IPS DF 19.7 (cell line): ENCODE data around the gene OR52E2.
"Not testable (repeated sequence)": the region's sequence is repeated elsewhere in the genome, so short reads cannot be mapped to it uniquely, and the experiment has no call there.

Source experiments
- DNase-seq: peaks from one replicate; pipeline ENCODE4 v3.0.0-alpha.2; 2013; ENCODE audit warnings: low read depth, low spot score

OR52E2 gene

DNA sequence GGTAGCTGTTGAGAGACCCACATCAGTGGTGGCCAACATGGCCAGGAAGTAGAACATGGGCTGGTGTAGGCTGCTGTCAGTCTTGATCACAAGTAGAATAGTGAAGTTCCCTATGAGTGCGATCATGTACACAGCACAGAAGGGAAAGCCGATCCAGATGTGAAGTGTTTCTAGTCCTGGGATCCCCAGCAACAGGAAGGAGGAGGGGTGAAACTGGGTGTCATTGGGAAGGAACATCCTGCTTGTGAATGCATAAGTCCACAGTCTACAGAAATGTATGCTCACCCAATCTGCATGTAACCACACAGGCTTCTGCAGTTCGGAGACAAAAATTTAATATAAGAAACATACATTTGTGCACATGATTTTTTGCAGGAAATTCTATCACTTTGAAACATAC, at the start of gene OR52E2:
Gene OR52E2, minus strand, starts transcription at position 237 of the 400 bp plus-strand sequence. Its CDS starts 0 bp downstream, at position 237.
- no peak for DNase-seq

DNA sequence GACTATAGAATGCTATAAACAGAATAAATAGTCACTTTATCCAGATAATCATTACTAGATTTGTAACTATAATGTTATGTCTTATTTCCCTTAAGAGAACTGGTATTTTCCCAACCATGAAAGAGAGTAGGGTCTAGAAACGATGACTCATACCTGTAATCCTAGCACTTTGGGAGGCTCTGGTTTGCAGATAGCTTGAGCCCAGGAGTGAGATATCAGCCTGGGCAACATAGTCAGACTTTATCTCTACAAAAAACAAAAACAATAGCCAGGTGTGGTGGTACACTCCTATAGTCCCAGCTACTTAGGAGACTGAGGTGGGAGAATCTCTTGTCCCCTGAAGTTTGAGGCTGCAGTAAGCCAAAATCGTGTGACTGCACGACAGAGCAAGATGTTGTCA, 47.9 kb upstream of the OR52E2 start:
- no peak for DNase-seq

DNA sequence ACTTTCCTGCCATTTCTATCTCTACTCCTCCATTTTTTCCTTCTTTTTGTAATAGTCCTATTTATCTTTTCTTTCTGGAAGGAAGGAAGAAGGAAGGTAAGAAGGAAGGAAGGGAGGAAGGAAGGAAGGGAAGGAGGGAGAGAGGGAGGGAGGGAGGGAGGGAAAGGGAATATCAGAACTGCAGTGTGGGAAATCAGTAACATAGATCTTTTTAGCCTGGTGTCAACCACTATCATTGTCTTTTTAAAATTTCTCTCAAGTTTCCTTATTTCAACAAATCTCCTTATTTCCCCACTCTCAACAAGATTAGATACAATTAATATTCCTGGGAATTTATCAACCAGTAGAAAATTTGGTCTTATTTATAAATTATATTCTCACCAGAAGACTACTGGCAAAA, 43.6 kb upstream of the OR52E2 start:
- DNase-seq = no peak

DNA sequence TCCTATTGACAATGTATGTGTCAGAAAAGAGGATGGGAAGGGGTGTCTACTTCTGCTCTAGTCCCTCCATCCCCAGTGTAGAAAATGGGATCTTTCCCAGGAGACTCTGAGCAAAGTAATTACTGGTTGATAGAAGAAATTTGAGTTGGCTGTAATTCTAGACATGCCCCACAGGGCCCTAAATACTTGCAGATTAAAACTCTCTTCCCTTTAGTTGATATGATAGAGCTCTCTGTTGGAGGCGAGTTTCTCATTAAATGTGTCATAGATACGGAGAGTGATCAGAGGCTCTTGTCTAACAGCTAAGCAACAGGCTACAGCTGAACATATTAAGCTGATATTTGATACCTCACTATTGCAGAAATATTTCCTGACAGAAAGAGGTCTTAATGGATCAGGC, 42.8 kb upstream of the OR52E2 start:
- DNase-seq = no peak

DNA sequence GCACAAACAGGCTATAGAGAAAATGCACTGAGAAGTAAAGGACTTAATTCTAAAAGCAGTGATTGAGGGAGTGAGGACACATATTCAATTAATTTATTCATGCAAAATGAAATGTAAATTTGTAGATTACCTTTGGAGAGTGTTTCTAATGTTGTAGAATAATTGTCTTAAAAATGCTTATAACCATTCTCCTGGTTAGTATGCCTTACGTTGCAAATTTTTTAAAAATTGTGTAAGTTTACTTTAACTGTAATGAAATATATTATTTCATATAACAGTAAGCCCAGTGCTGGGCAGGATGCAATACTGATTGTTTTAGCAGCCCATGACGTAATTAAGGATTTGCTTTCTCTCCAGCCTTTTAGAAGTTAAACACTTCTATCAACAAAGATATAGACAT, 36.6 kb upstream of the OR52E2 start:
- no peak for DNase-seq

DNA sequence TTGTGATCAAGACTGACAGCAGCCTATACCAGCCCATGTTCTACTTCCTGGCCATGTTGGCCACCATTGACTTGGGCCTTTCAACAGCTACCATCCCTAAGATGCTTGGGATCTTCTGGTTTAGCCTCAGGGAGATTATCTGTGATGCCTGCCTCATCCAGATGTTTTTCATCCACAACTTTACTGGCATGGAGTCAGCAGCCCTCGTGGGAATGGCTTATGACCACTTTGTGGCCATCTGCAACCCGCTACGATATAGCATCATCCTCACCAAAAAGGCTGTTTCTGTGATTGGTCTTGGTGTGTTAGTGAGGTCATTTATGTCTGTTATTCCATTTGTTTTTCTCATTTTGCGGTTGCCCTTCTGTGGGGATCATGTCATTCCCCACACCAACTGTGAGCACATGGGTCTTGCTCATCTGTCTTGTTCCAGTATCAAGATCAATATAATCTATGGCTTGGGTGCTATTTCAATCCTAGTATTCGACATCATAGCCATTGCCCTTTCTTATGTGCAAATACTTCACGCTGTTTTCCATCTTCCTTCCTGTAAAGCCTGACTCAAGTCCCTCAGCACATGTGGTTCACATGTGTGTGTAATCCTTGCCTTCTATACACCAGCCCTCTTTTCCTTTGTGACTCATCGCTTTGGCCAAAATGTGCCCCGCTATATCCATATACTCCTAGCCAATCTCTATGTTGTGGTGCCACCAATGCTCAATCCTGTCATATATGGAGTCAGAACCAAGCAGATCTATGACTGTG, 33.6 kb upstream of the OR52E2 start:
- DNase-seq = no peak

DNA sequence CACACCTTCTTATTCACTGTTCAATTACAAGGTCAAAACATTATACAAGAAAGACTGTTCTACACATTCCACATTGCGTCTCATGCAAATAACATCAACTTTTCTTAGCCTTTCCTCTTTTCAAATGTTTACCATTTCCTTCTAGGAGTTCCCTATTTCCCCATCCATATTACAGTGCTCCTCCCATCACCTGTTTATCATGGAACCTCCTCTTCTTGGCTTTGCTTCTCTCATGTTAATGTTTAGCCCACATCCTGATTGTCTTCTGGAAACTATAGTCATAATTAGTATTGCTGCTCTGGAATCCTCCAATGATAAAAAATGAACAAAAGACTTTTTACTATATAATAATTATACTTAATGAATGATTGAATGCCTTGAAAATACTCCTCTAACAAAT, 31.2 kb upstream of the OR52E2 start:
- no peak for DNase-seq

DNA sequence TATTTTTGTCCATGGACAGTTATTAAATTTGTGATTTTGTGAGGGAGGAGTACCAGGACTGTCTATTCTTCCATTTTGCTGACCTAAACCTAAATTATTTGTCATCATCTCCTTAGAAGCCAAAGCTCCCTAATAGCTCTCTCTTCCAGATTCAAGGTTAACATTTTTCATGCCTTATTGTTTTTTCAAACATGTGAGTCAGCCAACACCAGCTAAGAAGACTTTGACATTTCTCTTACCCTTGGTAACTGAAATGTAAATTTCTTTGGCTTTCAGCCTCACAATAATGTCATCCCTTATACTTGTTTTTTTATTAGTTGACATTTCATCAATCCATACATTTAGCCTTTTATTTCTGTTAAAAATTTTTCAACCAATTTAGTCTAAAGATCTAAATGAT, 29.1 kb upstream of the OR52E2 start:
- DNase-seq = no peak

DNA sequence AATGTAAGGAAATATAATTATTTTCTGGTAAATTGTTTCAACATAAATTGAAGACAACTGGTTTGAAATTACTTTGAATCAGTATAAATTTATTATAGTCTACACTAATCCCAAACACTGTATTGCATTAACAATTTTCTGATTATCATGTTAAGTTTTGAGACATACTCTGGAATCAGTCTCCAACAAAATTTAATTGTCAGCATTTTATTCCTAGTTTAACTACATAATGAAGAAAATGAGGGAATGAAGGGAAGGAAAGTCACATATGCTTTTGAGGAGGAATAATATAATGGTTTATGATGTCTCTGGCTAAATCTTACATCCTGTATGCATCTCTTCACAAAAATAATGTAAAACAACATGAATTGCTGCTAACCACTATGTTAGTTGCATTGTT, 24.2 kb upstream of the OR52E2 start:
- no peak for DNase-seq

DNA sequence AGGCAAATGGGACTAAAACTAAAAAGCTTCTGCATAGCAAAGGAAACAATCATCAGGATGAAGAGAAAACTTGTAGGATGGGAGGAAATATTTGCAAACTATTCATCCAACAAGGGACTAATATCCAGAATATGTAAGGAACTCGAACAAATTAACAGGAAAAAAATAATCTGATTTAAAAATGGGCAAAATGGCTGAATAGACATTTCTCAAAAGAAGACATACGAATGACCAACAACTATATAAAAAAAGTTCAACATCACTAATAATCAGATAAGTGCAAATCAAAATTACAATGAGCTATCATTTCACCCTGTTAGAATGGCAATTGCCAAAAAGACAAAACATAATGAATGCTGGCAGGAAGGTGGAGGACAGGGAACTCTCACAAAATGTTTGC, 22.0 kb upstream of the OR52E2 start:
- DNase-seq = no peak

DNA sequence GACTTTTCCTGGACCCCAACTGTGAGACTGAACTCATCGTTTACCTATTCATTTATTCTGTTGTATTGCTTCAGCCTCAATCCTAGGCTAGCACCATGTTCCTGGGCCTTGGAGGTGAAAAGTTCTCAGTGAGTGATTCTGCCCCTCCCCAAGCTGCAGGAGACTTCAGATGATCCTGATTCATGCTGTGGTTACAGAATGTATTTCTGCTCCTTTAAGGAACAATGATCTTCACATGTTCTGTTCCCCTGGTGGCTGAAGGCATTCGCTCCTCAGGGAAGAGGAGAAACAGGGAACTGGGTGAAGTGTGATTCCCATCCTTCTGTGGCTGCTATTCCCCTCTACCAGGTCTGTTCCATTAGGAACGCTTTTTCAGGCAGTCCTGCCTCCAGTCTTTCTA, 12.4 kb upstream of the OR52E2 start:
- DNase-seq = no peak

DNA sequence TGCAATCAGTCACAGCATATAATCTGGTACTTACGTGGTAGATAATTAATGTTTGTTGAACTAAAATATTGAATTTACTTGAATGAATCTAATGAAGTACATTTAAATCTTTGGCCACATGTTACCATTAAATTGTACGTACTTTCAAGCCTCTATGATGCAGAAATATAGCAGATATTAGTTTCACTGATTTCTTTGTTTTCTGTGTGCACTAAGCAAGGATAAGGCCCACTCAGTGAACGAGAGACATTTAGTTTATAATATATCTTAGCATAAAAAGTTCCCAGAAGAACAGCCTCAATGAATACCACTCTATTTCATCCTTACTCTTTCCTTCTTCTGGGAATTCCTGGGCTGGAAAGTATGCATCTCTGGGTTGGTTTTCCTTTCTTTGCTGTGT, 9.8 kb upstream of the OR52E2 start, which contains the start of gene OR52E1:
Gene OR52E1, plus strand, starts transcription at position 301 of the 400 bp plus-strand sequence.
- no peak for DNase-seq

DNA sequence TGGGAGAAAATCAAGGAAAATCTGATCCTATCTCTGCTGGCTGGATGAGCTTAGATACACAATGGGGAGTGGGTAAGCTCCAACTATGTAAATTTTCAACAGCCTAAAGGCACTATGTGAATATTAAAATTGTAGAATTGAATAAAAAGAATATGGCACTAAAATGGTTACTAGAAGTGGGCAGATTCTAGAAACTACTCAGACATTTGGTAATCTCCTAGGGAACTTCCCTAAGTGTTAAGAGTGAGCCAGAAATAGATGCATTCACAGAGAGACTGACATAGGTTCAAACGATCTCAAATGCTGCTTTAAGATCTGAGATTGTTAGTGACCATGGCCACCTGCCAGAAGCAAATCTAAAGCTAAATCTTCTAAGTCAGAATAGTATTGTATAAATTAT, 5.6 kb upstream of the OR52E2 start:
- DNase-seq = no peak

DNA sequence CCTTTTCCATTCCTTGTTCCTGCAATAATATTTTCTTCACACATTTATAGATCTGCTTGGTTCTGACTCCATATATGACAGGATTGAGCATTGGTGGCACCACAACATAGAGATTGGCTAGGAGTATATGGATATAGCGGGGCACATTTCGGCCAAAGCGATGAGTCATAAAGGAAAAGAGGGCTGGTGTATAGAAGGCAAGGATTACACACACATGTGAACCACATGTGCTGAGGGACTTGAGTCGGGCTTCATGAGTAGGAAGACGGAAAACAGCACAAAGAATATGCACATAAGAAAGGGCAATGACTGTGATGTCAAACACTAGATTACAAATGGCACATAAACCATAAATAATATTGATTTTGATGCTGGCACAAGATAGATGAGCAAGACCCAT, 748 bp downstream of the OR52E2 start:
- not testable (repeated sequence) for DNase-seq

DNA sequence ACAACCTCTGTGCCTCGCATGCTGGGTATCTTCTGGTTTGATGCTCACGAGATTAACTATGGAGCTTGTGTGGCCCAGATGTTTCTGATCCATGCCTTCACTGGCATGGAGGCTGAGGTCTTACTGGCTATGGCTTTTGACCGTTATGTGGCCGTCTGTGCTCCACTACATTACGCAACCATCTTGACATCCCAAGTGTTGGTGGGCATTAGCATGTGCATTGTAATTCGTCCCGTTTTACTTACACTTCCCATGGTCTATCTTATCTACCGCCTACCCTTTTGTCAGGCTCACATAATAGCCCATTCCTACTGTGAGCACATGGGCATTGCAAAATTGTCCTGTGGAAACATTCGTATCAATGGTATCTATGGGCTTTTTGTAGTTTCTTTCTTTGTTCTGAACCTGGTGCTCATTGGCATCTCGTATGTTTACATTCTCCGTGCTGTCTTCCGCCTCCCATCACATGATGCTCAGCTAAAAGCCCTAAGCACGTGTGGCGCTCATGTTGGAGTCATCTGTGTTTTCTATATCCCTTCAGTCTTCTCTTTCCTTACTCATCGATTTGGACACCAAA, 12.6 kb downstream of the OR52E2 start:
- no peak for DNase-seq

DNA sequence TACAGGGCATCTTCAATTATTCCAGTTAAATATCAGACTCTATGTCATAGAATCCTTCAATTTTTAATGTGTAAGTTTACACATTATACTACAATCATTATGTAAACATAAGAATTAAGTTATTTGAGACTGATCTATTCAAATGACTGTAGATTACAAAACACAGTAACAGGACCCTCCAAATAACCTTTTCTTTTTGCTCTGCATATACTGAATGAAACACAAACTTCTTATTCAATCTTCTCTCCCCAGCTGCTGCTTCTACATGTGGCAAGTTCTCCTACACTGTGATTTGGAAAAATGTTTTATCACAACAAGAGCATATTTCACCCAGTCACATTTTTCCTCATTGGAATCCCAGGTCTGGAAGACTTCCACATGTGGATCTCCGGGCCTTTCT, 13.2 kb downstream of the OR52E2 start, which contains the start of gene OR52J3:
Gene OR52J3, plus strand, starts transcription at position 301 of the 400 bp plus-strand sequence. Its CDS starts 0 bp downstream, at position 301.
- DNase-seq = no peak

DNA sequence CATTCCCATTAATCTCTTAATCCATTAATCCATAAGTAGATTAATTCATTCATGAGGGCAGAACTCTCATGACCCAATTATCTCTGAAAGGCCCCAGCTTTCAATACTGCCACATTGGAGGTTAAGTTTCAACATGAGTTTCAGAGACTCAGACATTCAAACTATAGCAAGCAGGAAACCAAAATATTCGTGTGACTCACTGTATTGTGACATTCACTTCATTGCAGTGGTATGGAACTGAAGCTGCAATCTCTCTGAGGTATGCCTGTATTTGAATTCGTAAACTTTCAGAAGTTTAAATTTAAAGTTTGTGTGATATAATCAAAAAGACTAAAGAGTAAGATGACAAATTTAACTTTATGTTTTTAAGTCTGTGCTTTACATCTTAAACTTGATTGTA, 16.0 kb downstream of the OR52E2 start:
- DNase-seq = no peak

DNA sequence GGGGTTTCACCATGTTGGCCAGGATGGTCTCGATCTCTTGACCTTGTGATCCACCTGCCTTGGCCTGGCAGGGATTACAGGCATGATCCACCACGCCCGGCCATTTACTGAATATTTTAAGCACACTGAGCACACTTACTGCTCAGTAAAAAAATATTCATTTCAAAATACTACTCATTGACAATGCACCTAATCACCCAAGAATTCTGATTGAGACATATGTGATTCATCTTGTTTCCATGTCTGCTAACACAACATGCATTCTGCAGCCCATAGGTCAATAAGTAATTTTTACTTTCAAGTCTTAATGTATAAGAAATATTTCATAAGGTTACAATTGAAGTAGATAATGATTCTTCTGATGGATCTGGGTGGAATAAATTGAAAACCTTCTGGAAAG, 17.3 kb downstream of the OR52E2 start:
- DNase-seq = no peak

DNA sequence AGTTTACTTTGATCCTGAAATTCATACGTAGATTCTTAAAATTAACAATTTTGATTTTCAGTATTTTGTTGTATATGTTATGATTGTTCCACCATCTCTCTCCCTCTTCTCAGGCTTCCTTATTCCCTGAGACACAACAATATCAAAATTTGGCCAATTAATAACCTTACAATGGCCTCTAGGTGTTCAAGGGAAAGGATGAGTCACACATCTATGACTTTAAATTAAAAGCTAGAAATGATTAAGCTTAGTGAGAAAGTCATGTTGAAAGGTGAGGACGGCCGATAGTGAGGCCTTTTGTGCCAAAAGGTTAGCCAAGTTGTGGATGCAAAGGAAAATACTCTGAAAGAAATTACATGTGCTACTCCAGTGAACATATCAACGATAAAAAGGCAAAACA, 18.6 kb downstream of the OR52E2 start:
- DNase-seq = no peak

DNA sequence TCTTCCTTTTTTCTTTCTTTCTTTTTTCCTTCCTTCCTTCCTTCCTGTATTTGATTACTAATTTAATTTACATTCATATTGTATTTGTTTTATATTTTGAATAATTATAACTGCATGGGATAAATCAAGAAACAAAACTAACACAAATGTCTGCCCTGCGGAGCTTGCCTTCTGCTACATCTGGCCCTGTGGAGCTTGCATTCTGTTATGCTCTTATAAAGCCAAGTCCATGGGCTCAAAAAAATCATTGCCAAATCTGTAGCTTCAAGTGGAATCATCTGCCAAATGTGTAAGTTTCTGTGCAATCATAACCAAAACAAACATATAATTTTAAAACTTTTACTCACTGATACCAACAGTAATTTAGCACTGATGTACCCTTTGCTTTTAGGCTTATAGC, 21.1 kb downstream of the OR52E2 start:
- DNase-seq = no peak

DNA sequence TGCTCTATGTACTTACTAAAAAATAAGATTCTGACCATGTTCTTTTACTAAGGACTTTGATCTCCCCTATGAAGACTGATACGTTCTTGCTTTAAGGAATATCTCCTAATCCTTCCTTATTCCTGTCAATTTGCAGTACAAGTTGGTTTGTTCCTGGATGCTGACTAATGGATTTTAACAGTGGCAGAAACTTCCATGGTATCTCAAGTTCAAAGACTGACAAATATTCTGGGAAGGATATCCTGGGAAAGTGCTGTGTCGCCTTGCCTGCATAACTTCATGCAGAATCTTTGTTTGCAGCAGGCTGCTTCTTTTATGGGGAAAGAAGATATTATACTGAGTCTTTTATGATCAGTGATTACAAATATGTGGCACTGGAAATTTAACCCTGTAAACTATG, 21.5 kb downstream of the OR52E2 start:
- no peak for DNase-seq

DNA sequence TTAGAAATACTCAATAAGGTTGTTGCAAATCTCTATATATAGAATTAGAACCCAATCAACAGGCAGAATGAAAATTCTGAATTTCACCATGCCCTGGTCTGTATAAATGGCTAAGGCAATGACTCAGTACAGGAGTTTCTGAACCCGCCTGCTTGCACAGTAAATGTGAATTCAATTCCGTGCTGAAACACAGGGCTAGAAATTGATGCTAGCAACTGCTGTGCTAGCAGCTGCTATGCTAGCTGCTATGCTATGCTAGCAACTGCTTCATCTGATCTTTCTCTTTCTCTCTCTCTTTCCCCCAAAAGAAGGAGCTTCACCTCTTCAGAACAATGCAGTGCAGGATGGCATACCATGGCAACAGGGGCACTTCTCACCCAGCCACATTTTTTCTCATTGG, 22.8 kb downstream of the OR52E2 start:
- DNase-seq = no peak

DNA sequence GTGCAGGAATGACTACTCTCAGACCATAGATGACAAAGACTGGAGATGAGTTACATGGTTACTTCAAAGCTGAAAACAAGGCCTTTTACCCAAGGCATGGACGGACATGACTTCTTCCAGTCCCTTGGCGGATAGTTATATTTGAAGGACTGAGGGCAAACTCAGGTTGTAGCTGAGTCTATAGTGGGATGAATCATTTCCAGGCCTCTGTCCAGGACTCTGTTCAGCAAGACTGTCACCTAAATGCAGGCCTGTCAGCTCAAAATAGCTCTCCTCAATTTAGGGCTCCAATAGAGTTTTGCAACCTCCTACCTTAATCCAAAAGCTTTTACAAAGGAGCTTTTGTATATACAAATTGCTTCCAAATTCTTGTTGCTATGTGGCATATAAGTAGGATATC, 37.4 kb downstream of the OR52E2 start:
- DNase-seq = no peak
